GM10266 (cell line): Measurements from ENCODE around the gene B4GALNT4.

ENCODE experiments used
- DNase-seq: peaks from one replicate; pipeline ENCODE4 v3.0.0; 2012; ENCODE audit errors: extremely low spot score
- CTCF ChIP-seq: IDR thresholded peaks from 2 replicates; pipeline ENCODE4 v1.5.1; 2012; ENCODE audit warnings: mild to moderate bottlenecking, low read depth; ENCODE audit not compliant: control insufficient read depth, insufficient read depth; ENCODE audit errors: missing control alignments

Gene B4GALNT4

GRCh38 chr11:371051-371450 lies 1.8 kb downstream of the B4GALNT4 start:
- TF ChIP-seq CTCF = no peak
- DNase-seq = no peak

GRCh38 chr11:371716-372590 lies 2.7 kb downstream of the B4GALNT4 start:
- DNase-seq = no peak

GRCh38 chr11:372809-373715 lies 3.8 kb downstream of the B4GALNT4 start:
- no peak for DNase-seq
- TF ChIP-seq CTCF = no peak

More at GRCh38 chr11:371716-372590, 2.7 kb downstream of the B4GALNT4 start:
- TF ChIP-seq CTCF = no peak

GRCh38 chr11:373716-374551 lies 4.6 kb downstream of the B4GALNT4 start:
- DNase-seq = no peak
- TF ChIP-seq CTCF = no peak

DNA sequence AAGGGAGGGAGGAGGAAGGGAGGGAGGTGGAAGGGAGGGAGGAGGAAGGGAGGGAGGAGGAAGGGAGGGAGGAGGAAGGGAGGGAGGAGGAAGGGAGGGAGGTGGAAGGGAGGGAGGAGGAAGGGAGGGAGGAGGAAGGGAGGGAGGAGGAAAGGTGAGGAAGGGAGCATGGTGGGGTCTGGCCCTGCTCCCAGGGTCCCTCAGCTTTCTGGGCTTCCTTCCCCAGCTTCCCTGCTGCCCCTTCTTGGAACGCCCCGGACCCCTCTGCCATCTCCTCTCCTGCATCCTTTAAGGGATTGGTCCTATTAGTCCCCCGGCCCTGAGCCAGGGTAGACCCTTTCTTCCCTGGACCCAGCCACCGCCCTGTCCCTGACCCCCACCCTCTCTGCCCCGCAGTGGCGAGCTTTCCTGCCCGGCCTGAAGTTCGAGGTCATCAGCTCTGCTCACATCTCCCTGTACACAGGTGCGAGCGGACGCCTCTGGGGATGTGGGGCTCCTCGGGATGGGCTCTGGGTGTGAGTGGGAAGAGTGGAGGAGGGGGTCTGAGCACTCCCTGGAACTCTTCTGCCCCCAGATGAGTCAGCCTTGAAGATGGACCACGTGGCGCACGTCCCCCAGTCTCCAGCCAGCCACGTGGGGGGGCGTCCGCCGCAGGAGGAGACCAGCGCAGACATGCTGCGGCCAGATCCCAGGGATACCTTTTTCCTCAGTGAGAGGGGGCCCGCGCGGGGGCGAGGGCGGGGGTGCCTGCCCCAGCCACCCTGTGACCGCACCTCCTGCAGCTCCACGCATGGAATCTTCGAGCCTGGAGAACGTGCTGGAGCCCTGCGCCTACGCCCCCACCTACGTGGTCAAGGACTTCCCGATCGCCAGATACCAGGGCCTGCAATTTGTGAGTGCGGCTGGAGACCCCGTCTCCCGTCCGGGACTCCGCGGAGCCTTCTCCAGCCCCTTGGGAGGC lies 6.0 kb downstream of the B4GALNT4 start:
- no peak for TF ChIP-seq CTCF
- DNase-seq = no peak
